SHP77 (cell line): ENCODE data around the gene NPTXR.
A peak's percentile ranks its signal among the peaks of the same experiment; 100 is the strongest.

Experiments
- DNase-seq, 2 experiments: peaks; one replicate each; lab custom pipeline; 2025; lab: John Stamatoyannopoulos, UW

Gene NPTXR

GRCh38 chr22:38796262-38796957, 47.4 kb downstream of the NPTXR start:
- DNase-seq, result no peak

GRCh38 chr22:38795569-38795968, 48.3 kb downstream of the NPTXR start:
- DNase-seq, result no peak

- peak; percentile 96 to 98 for DNase-seq
Measured at GRCh38 chr22:38793721-38794466, 49.9 kb downstream of the NPTXR start, which contains the start of gene DNAL4. Gene DNAL4 (minus strand): TSS chr22:38794143. CDS start chr22:38782731, 11,412 bp downstream.

- DNase-seq, result no peak
Measured at GRCh38 chr22:38793317-38793716, 50.5 kb downstream of the NPTXR start.

GRCh38 chr22:38792833-38793232, 51.0 kb downstream of the NPTXR start:
- DNase-seq, result no peak

GRCh38 chr22:38789606-38790005, 54.2 kb downstream of the NPTXR start:
- no peak for DNase-seq

GRCh38 chr22:38788846-38789245, 55.0 kb downstream of the NPTXR start:
- no peak for DNase-seq

- no peak for DNase-seq
Measured at GRCh38 chr22:38788021-38788816, 55.6 kb downstream of the NPTXR start.

- no peak for DNase-seq
Measured at GRCh38 chr22:38786631-38787030, 57.2 kb downstream of the NPTXR start.

GRCh38 chr22:38784856-38785255, 59.0 kb downstream of the NPTXR start:
- no peak for DNase-seq

GRCh38 chr22:38784035-38784434, 59.8 kb downstream of the NPTXR start:
- DNase-seq, result no peak

GRCh38 chr22:38783095-38783615, 60.7 kb downstream of the NPTXR start:
- DNase-seq, result no peak

GRCh38 chr22:38782402-38783094, 61.3 kb downstream of the NPTXR start:
- DNase-seq, result no peak

GRCh38 chr22:38781033-38781432, 62.8 kb downstream of the NPTXR start:
- DNase-seq, result no peak

- DNase-seq, result no peak
Measured at GRCh38 chr22:38777087-38777671, 66.6 kb downstream of the NPTXR start.

GRCh38 chr22:38776086-38776485, 67.7 kb downstream of the NPTXR start:
- no peak for DNase-seq

GRCh38 chr22:38775656-38776055, 68.2 kb downstream of the NPTXR start:
- DNase-seq, result no peak

- DNase-seq, result no peak
Measured at GRCh38 chr22:38774496-38775166, 69.2 kb downstream of the NPTXR start.

- no peak for DNase-seq
Measured at GRCh38 chr22:38773363-38773946, 70.4 kb downstream of the NPTXR start.

GRCh38 chr22:38772623-38772873, 71.3 kb downstream of the NPTXR start:
- DNase-seq, result no peak
